ENCODE results near the gene ZNF217. TPM values are rescaled to one million over a fixed set of nuclear protein-coding genes. Genes with fewer than 3 reads are reported as not detected.
"Not testable (repeated sequence)": the region's sequence is repeated elsewhere in the genome, so short reads cannot be mapped to it uniquely, and the experiment has no call there.

Gene ZNF217
- total RNA-seq, 1 experiment from 2014 or later, result 42.9 TPM

GRCh38 chr20:53598140-53599043, 4.8 kb upstream of the ZNF217 start:
- Mint-ChIP-seq H3K9me3 (ENCODE audit: unreplicated experiment) (no peaks in the 10 kb centered on the region), H3K4me1 (ENCODE audit: insufficient read depth, unreplicated experiment) (peaks cover 32% of the 10 kb centered on the region), H3K36me3 (ENCODE audit: insufficient read depth, unreplicated experiment) (no peaks in the 10 kb centered on the region), H3K27ac (ENCODE audit: low read depth, unreplicated experiment) (peak overlapping the region; percentile 6), H3K27me3 (ENCODE audit: insufficient read depth, unreplicated experiment) (no peaks in the 10 kb centered on the region), H3K4me3 (ENCODE audit: unreplicated experiment) (no peak overlapping the region)
- POLR2A ChIA-PET, result interaction anchor here (1.0 to 13.8 kb wide), 5 partner anchors 12 to 177 kb away, joined by 3 to 350 read pairs (median 73); no protein-coding TSS in a partner anchor
- no peak for DNase-seq (ENCODE audit: unreplicated experiment)
- intact Hi-C loops (cut with micrococcal nuclease), result no loop called here
- TF ChIP-seq CTCF (IDR thresholded peaks at IDR 0.05; ENCODE audit: unreplicated experiment), result no peak
- no TSS peak for BruUV-seq (replicated peaks)
- CTCF ChIA-PET, result interaction anchor here (1.2 kb wide), 1 partner anchor 196 kb away, joined by 3 read pairs; no protein-coding TSS in a partner anchor

GRCh38 chr20:53597521-53598120, 4.0 kb upstream of the ZNF217 start:
- Mint-ChIP-seq H3K36me3 (ENCODE audit: insufficient read depth, unreplicated experiment) (no peaks in the 10 kb centered on the region), H3K9me3 (ENCODE audit: unreplicated experiment) (no peaks in the 10 kb centered on the region), H3K27me3 (ENCODE audit: insufficient read depth, unreplicated experiment) (no peaks in the 10 kb centered on the region), H3K4me1 (ENCODE audit: insufficient read depth, unreplicated experiment) (peaks cover 32% of the 10 kb centered on the region), H3K4me3 (ENCODE audit: unreplicated experiment) (peak overlapping the region; percentile 82), H3K27ac (ENCODE audit: low read depth, unreplicated experiment) (peak overlapping the region; percentile 89)
- no peak for TF ChIP-seq CTCF (IDR thresholded peaks at IDR 0.05; ENCODE audit: unreplicated experiment)
- intact Hi-C loops (cut with micrococcal nuclease), result no loop called here
- no peak for DNase-seq (ENCODE audit: unreplicated experiment)
- ChIA-PET POLR2A (interaction anchor here (0.8 to 13.8 kb wide), 14 partner anchors 13 to 342 kb away, joined by 3 to 350 read pairs (median 24); no protein-coding TSS in a partner anchor), CTCF (interaction anchor here (0.6 to 1.9 kb wide), 2 partner anchors 318 to 609 kb away, joined by 4 to 8 read pairs; no protein-coding TSS in a partner anchor)
- no TSS peak for BruUV-seq (replicated peaks)

- no peaks in the 10 kb centered on the region for H3K36me3 Mint-ChIP-seq (ENCODE audit: insufficient read depth, unreplicated experiment)
- ChIA-PET CTCF (interaction anchor here (0.6 to 1.9 kb wide), 10 partner anchors 15 to 609 kb away, joined by 3 to 8 read pairs (median 4); no protein-coding TSS in a partner anchor), POLR2A (interaction anchor here (0.8 to 13.8 kb wide), 21 partner anchors 14 to 343 kb away, joined by 3 to 350 read pairs (median 7); no protein-coding TSS in a partner anchor)
- peak; percentile 33 for DNase-seq (ENCODE audit: unreplicated experiment)
- TSS peak; percentile 34 for BruUV-seq (replicated peaks)
- intact Hi-C loops (cut with micrococcal nuclease), result no loop called here
- no peaks in the 10 kb centered on the region for H3K9me3 Mint-ChIP-seq (ENCODE audit: unreplicated experiment)
- peak overlapping the region; percentile 82 for H3K4me3 Mint-ChIP-seq (ENCODE audit: unreplicated experiment)
- peak overlapping the region; percentile 89 for H3K27ac Mint-ChIP-seq (ENCODE audit: low read depth, unreplicated experiment)
- H3K27me3 Mint-ChIP-seq (ENCODE audit: insufficient read depth, unreplicated experiment), result no peaks in the 10 kb centered on the region
- H3K4me1 Mint-ChIP-seq (ENCODE audit: insufficient read depth, unreplicated experiment), result peaks cover 32% of the 10 kb centered on the region
- no peak for TF ChIP-seq CTCF (IDR thresholded peaks at IDR 0.05; ENCODE audit: unreplicated experiment)
Observed at GRCh38 chr20:53597030-53597482, 3.4 kb upstream of the ZNF217 start.

- POLR2A ChIA-PET, result interaction anchor here (0.6 to 13.8 kb wide), 30 partner anchors 9 to 627 kb away, joined by 3 to 350 read pairs (median 6); no protein-coding TSS in a partner anchor
- H3K9me3 Mint-ChIP-seq (ENCODE audit: unreplicated experiment); H3K36me3 Mint-ChIP-seq (ENCODE audit: insufficient read depth, unreplicated experiment); intact Hi-C loops (cut with micrococcal nuclease); H3K27me3 Mint-ChIP-seq (ENCODE audit: insufficient read depth, unreplicated experiment); BruUV-seq (replicated peaks): not testable (repeated sequence)
- Mint-ChIP-seq H3K4me3 (ENCODE audit: unreplicated experiment) (peak overlapping the region; percentile 82), H3K4me1 (ENCODE audit: insufficient read depth, unreplicated experiment) (peaks cover 32% of the 10 kb centered on the region), H3K27ac (ENCODE audit: low read depth, unreplicated experiment) (peak overlapping the region; percentile 89)
- DNase-seq (ENCODE audit: unreplicated experiment), result peak; percentile 65
- CTCF ChIA-PET, result interaction anchor here (0.6 to 1.9 kb wide), 13 partner anchors 16 to 808 kb away, joined by 3 to 8 read pairs (median 4); partner anchors contain the start of gene PFDN4
Observed at GRCh38 chr20:53596189-53597001, 2.8 kb upstream of the ZNF217 start.

GRCh38 chr20:53595742-53596141, 2.1 kb upstream of the ZNF217 start:
- H3K27me3 Mint-ChIP-seq (ENCODE audit: insufficient read depth, unreplicated experiment); H3K9me3 Mint-ChIP-seq (ENCODE audit: unreplicated experiment); H3K36me3 Mint-ChIP-seq (ENCODE audit: insufficient read depth, unreplicated experiment); intact Hi-C loops (cut with micrococcal nuclease); BruUV-seq (replicated peaks): not testable (repeated sequence)
- peaks cover 32% of the 10 kb centered on the region for H3K4me1 Mint-ChIP-seq (ENCODE audit: insufficient read depth, unreplicated experiment)
- DNase-seq (ENCODE audit: unreplicated experiment), result peak; percentile 28
- CTCF ChIA-PET, result interaction anchor here (1.1 to 1.9 kb wide), 5 partner anchors 27 to 346 kb away, joined by 3 to 8 read pairs (median 4); no protein-coding TSS in a partner anchor
- H3K27ac Mint-ChIP-seq (ENCODE audit: low read depth, unreplicated experiment), result peak overlapping the region; percentile 89
- peak overlapping the region; percentile 82 for H3K4me3 Mint-ChIP-seq (ENCODE audit: unreplicated experiment)
- POLR2A ChIA-PET, result interaction anchor here (0.6 to 13.8 kb wide), 24 partner anchors 8 to 628 kb away, joined by 3 to 350 read pairs (median 7); no protein-coding TSS in a partner anchor
